Brain microvascular endothelial cell (primary cell): Measurements from ENCODE around the gene IGF2R.

Experiments used
- DNase-seq: peaks from one replicate; pipeline ENCODE4 v3.0.0-alpha.2; 2020
- H3K27ac ChIP-seq: fragments of 250-450 bp; sonication (Bioruptor Pico); 2 replicates; pipeline ENCODE4 v1.5.1; 2020; ENCODE audit warnings: mild to moderate bottlenecking, moderate library complexity
- H3K27me3 ChIP-seq: fragments of 250-450 bp; sonication (Bioruptor Pico); replicated peaks from 2 replicates; pipeline ENCODE4 v1.5.1; 2020; ENCODE audit warnings: mild to moderate bottlenecking
- H3K36me3 ChIP-seq: fragments of 250-450 bp; sonication (Bioruptor Pico); replicated peaks from 2 replicates; pipeline ENCODE4 v1.5.1; 2020; ENCODE audit warnings: mild to moderate bottlenecking
- H3K4me3 ChIP-seq: 2 replicates; pipeline ENCODE4 v1.5.1; 2011; ENCODE audit warnings: low read depth, mild to moderate bottlenecking, control low read depth, low read length, moderate library complexity
- in situ Hi-C: cut with HindIII; loops from 2 replicates; pipeline ENCODE4 v1.10.0; 2017; ENCODE audit warnings: low sequenced_read_pairs, low pct_ligation_motif_present
- TF ChIP-seq, protein P1 (sequence below): IDR thresholded peaks from 2 replicates; pipeline ENCODE4 v1.5.1; 2011; ENCODE audit warnings: low read depth, mild to moderate bottlenecking, moderate library complexity, low read length, control low read depth, inconsistent platforms; ENCODE audit errors: missing control alignments

Gene IGF2R

DNA sequence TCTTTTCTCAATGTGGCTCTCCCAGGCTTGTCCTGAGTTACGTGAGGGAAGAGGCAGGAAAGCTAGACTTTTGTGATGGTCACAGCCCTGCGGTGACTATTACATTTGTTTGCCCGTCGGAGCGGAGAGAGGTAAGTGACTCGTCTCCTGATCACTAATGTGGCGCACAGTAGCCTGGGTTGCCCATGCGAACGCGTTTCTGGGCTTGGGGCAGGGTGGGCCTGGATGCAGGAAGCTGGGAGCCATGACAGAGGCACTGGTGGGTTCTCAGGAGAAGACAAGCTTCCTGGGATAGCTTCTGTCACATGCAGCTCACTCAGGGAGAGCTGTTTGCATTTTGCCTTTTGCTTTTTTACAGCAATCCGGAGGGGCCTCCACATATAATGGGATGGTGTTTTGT is 60.6 kb downstream of the IGF2R start:
- Histone ChIP-seq H3K36me3 (peaks cover 23% of the 10 kb centered on the region), H3K4me3 (no peak overlapping the region), H3K27ac (peak overlapping the region; percentile 84), H3K27me3 (no peaks in the 10 kb centered on the region)
- TF ChIP-seq, protein P1, sequence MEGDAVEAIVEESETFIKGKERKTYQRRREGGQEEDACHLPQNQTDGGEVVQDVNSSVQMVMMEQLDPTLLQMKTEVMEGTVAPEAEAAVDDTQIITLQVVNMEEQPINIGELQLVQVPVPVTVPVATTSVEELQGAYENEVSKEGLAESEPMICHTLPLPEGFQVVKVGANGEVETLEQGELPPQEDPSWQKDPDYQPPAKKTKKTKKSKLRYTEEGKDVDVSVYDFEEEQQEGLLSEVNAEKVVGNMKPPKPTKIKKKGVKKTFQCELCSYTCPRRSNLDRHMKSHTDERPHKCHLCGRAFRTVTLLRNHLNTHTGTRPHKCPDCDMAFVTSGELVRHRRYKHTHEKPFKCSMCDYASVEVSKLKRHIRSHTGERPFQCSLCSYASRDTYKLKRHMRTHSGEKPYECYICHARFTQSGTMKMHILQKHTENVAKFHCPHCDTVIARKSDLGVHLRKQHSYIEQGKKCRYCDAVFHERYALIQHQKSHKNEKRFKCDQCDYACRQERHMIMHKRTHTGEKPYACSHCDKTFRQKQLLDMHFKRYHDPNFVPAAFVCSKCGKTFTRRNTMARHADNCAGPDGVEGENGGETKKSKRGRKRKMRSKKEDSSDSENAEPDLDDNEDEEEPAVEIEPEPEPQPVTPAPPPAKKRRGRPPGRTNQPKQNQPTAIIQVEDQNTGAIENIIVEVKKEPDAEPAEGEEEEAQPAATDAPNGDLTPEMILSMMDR = no peak
- in situ Hi-C loops = no loop called here
- no peak for DNase-seq

DNA sequence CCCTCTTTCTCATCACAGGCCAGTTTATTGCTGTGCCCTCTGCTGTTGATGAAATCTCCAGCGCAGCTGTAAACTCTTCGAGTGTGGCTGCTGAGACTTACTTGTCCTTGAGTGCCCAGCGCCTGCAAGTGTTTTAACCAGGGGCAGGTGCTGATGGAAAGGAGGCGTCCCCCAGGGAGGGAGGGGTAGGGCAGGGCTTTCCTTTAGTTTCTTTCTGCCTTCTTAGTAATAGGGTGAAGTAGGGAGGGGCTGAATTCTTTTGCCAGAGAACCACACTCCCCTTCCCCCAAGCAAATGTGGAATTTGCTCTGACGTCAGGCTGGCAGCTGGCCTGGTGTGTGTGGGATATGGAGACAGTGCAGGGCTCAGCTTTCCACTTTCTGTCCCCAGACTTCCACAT is 61.2 kb downstream of the IGF2R start:
- Histone ChIP-seq H3K27me3 (no peaks in the 10 kb centered on the region), H3K27ac (peak overlapping the region; percentile 84), H3K4me3 (no peak overlapping the region), H3K36me3 (peaks cover 23% of the 10 kb centered on the region)
- TF ChIP-seq, protein P1 = peak; percentile 4
- DNase-seq = peak; percentile 95
- in situ Hi-C loops = no loop called here

DNA sequence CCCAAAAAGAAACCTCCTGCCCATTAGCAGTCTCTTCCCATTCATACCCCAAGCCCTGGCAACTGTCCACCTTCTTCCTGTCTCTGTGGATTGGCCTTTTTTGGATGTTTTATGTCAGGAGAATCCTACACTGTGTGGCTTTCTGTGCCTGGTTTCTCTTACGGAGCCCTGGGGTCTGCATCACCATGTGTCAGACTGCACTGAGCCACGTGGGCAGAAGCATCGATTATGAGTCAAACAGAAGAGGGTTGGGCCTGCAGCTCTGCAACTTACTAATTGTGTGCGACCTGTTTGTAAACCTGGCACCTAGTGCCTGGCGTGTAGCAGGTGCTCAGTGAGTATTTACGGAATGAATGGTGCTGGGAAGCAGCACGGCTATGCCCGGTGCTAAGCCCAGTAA is 62.6 kb downstream of the IGF2R start:
- Histone ChIP-seq H3K36me3 (peaks cover 29% of the 10 kb centered on the region), H3K27me3 (no peaks in the 10 kb centered on the region), H3K27ac (peak overlapping the region; percentile 84), H3K4me3 (no peak overlapping the region)
- in situ Hi-C loops = no loop called here
- peak; percentile 47 for DNase-seq
- TF ChIP-seq, protein P1 = no peak

DNA sequence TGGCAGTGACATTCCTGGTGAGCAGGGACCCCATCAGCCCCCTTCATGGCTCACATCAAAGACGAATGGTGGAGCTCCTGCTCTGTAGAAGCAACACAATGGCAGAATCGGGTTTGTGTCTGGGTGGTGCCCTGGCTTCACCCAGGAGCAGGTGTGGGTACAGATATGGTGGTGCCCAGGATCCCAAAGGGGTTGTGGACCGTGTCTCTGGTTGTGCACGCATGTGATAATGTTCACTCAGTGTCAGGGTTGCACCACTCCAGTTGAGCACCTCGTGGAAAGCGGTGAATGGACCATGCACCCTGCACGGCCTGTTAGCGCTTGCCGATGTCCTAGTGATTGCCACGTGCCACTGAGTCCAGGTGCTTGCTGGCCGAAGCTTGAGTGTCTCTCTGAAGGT is 63.0 kb downstream of the IGF2R start:
- H3K36me3 ChIP-seq = peaks cover 29% of the 10 kb centered on the region
- in situ Hi-C loops = no loop called here
- H3K4me3 ChIP-seq = no peak overlapping the region
- no peaks in the 10 kb centered on the region for H3K27me3 ChIP-seq
- no peak for DNase-seq
- no peak overlapping the region for H3K27ac ChIP-seq
- TF ChIP-seq, protein P1 = no peak

DNA sequence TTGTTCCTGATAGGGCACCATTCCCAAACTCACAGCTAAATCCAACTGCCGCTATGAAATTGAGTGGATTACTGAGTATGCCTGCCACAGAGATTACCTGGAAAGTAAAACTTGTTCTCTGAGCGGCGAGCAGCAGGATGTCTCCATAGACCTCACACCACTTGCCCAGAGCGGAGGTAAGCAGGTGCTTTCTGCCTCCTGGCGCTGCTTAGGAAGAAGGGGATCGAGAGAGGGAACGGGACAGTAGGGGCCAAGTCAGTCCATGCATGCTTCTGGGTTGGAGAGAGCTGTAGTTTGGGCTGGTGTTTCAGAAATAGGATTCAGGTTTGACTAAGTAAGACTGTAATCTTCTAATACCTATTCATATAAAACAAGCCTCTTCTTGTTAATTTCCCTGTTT is 63.7 kb downstream of the IGF2R start:
- Histone ChIP-seq H3K36me3 (peaks cover 23% of the 10 kb centered on the region), H3K27ac (no peak overlapping the region), H3K4me3 (no peak overlapping the region), H3K27me3 (no peaks in the 10 kb centered on the region)
- no peak for DNase-seq
- in situ Hi-C loops = no loop called here
- TF ChIP-seq, protein P1 = no peak

DNA sequence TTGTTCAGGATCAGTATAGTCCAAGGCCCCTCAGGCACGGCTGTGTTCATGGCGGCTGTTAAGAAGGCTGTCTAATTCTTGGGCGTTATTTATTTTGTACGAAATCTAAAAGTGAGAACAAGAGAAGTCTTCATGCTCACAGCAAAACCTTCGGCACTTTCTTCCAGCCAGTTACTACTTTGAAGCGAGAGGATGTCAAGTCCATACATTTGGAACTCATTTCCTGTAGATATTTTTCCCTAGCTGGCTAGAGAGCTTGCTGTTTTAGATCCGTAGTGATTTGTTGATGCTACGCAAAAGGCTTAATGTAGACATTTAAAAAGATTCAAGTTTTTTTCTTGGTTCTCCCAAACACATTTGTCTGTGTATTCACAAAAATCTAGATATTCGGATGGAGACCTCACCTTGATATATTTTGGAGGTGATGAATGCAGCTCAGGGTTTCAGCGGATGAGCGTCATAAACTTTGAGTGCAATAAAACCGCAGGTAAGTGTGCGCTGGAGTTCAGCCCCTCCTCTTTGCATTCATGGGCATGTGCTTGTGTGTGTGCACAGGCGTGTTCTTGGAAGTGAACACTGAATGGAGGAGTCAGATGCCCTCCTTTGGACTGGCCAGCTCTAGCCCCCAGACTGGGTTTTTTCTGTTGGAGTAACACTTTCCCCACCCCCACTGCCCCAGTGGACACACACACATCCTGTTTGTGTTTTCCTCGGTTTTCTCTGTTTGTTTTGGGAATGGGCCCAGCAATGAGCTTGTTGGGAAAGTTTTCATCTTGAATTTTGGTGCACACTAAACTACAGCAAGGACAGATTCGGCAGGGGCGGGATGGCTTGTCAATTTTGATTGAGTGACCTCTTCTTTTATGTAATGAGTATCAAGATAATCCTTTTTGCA is 65.4 kb downstream of the IGF2R start:
- TF ChIP-seq, protein P1 = no peak
- no peak for DNase-seq
- Histone ChIP-seq H3K4me3 (no peak overlapping the region), H3K27ac (no peak overlapping the region), H3K36me3 (peaks cover 22% of the 10 kb centered on the region), H3K27me3 (no peaks in the 10 kb centered on the region)
- in situ Hi-C loops = no loop called here
